Uterus (tissue), 4 donors: Measurements from ENCODE around the gene MYH14. TPM values are rescaled to one million over a fixed set of nuclear protein-coding genes. Genes with fewer than 3 reads are reported as not detected.
"Not testable (repeated sequence)": the region's sequence is repeated elsewhere in the genome, so short reads cannot be mapped to it uniquely, and the experiment has no call there.

Experiments used
- DNase-seq, 2 donors: peaks; one replicate each; pipeline ENCODE4 v3.0.0-alpha.2; 2019 to 2020
- H3K27ac ChIP-seq, 2 donors: fragments of 200-600 bp; sonication (generic); 1 replicate in 1 of 2; 2 replicates in 1 of 2; pipeline ENCODE4 v1.5.1; 2016 to 2018
- H3K27me3 ChIP-seq, 2 donors: fragments of 200-600 bp; sonication (generic); one replicate each; pipeline ENCODE4 v1.5.1; 2018 to 2019; ENCODE audit warnings: control low read depth in 1 of 2
- H3K36me3 ChIP-seq, 2 donors: fragments of 200-600 bp; sonication (generic); one replicate each; pipeline ENCODE4 v1.5.1; 2019; ENCODE audit warnings: control low read depth in 1 of 2
- H3K4me1 ChIP-seq, 2 donors: fragments of 200-600 bp; sonication (generic); one replicate each; pipeline ENCODE4 v1.5.1; 2018 to 2019; ENCODE audit warnings: control low read depth in 1 of 2
- H3K4me3 ChIP-seq, 2 donors: fragments of 200-600 bp; sonication (generic); 1 replicate in 1 of 2; 2 replicates in 1 of 2; pipeline ENCODE4 v1.5.1; 2018 to 2019; ENCODE audit warnings: mild to moderate bottlenecking in 1 of 2
- H3K9me3 ChIP-seq, 2 donors: fragments of 200-600 bp; sonication (generic); one replicate each; pipeline ENCODE4 v1.5.1; 2019; ENCODE audit warnings: control low read depth in 1 of 2
- POLR2A ChIP-seq, 2 donors: fragments of 450-650 bp; IDR thresholded peaks; one replicate each; pipeline ENCODE4 v1.6.1; 2016; ENCODE audit warnings: antibody characterized with exemption in 2 of 2, mild to moderate bottlenecking in 1 of 2, moderate library complexity in 1 of 2
- intact Hi-C: fragments of 100-400 bp; cut with DNase I; formaldehyde crosslinking; loops from one replicate; pipeline ENCODE4 v1.15.1; 2023; ENCODE audit warnings: low total_unique reads
- total RNA-seq, 4 donors: library from RNA; depleted of rRNA in 3 of 4; stranded (reverse); fragments of >200 nt in 3 of 4; gene quantifications; one replicate each; pipeline versions ENCODE4 v1.1.0 to v1.2.4, GENCODE V29; 2014 to 2023
- TF ChIP-seq, protein P1 (sequence below), 4 experiments: fragments of 200-600 bp in 2 of 4; fragments of 450-650 bp in 2 of 4; sonication (generic) in 2 of 4; IDR thresholded peaks; one replicate each; pipeline ENCODE4 v1.5.1; 2016 to 2019; ENCODE audit warnings: antibody characterized with exemption in 4 of 4, mild to moderate bottlenecking in 2 of 4, moderate library complexity in 1 of 4
- donor health status: DM: yes; HTN: yes; CAD: no.

MYH14 gene
- total RNA-seq, 4 donors from 2014 or later = 0.77 to 22.1 (median 1.4) TPM

GRCh38 chr19:50332244-50333038, 129.0 kb downstream of the MYH14 start:
- TF ChIP-seq, protein P1, sequence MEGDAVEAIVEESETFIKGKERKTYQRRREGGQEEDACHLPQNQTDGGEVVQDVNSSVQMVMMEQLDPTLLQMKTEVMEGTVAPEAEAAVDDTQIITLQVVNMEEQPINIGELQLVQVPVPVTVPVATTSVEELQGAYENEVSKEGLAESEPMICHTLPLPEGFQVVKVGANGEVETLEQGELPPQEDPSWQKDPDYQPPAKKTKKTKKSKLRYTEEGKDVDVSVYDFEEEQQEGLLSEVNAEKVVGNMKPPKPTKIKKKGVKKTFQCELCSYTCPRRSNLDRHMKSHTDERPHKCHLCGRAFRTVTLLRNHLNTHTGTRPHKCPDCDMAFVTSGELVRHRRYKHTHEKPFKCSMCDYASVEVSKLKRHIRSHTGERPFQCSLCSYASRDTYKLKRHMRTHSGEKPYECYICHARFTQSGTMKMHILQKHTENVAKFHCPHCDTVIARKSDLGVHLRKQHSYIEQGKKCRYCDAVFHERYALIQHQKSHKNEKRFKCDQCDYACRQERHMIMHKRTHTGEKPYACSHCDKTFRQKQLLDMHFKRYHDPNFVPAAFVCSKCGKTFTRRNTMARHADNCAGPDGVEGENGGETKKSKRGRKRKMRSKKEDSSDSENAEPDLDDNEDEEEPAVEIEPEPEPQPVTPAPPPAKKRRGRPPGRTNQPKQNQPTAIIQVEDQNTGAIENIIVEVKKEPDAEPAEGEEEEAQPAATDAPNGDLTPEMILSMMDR (IDR thresholded peaks at IDR 0.05) = no peak
- no peaks in the 10 kb centered on the region for H3K9me3 ChIP-seq
- no peak for DNase-seq
- no peaks in the 10 kb centered on the region for H3K36me3 ChIP-seq
- no peak overlapping the region for H3K27ac ChIP-seq
- intact Hi-C loops = no loop called here
- peaks cover 0 to 3% of the 10 kb centered on the region in 2 donors for H3K4me1 ChIP-seq
- H3K4me3 ChIP-seq = no peak overlapping the region
- peaks cover 34 to 40% of the 10 kb centered on the region in 2 donors for H3K27me3 ChIP-seq

DNA sequence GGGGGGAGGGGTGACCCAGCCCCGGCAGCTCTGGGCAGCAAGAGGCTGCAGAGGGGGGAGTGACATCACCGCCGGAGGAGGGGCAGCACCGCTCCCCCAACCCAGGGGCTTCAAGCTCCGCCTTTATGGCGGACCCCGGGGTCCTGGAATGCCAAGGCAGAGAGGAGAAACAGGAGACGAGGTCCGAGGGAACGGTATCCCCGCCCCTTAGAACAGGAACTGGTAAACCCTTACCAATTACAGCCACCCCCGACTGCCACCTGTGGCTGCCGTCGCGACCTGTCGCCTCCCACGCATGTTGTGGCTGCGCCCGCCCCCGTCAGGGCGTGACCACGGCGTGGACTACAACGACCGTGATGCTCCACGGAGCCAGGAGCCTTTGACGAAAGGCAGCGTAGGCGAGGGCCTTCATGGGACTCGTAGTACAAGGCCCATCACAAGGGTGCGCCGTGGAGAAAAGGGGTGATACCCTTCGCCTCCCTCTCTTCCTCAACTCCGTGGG, 129.9 kb downstream of the MYH14 start:
- Histone ChIP-seq H3K27ac (no peak overlapping the region), H3K9me3 (no peaks in the 10 kb centered on the region), H3K36me3 (no peaks in the 10 kb centered on the region), H3K4me3 (peak overlapping the region; percentile 17 to 32), H3K27me3 (peaks cover 34% of the 10 kb centered on the region in 2 donors), H3K4me1 (peaks cover 0 to 3% of the 10 kb centered on the region in 2 donors)
- DNase-seq = peak; percentile 36 to 55
- TF ChIP-seq POLR2A (IDR thresholded peaks at IDR 0.05) = no peak
- TF ChIP-seq, protein P1 (IDR thresholded peaks at IDR 0.05) = no peak
- intact Hi-C loops = no loop called here

DNA sequence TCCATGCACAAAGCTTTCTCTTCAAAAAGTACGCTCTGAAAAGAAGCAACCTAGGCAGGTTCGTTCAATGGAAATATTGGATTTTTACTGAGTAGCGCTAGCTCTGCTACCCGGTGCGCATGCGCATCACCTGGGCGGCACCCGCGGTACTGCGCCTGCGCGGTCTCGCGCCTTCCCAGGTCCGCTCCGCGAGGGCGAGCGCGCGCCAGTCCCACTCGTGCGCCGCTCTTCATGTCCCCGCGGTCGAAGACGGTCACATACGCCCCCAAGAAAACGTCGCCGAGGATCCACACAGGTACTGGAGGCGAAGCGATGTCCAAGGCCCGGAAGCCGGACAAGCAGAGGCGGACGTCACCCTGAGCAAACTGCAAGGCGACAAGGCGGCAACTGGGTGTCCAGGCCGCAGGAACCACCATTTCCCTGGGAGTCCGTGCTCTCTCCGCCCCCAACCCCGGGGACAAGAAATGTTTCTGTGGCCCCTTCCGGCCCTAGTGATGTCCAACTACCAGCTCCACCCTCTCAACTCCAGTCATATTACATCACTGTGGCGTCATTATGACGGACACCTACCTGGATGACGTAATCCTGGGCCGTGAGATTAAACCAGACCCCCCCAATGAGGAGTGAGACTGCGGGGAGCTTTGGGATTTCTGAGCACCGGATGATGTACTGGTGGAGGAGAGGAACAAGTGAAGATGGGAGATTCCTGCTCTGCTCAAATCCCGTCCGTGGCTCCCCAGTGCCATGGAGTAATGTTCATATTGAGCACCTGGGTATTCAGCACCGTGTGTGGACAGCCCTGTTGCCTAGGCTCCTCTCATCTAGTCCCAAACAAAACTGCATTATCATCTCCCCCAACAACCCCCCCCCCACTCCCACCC, 130.6 kb downstream of the MYH14 start:
- Histone ChIP-seq H3K27me3 (peaks cover 33 to 34% of the 10 kb centered on the region in 2 donors), H3K4me3 (peak overlapping the region; percentile 17 to 32), H3K36me3 (no peaks in the 10 kb centered on the region), H3K4me1 (no peaks in the 10 kb centered on the region), H3K9me3 (no peaks in the 10 kb centered on the region), H3K27ac (no peak overlapping the region)
- intact Hi-C loops = no loop called here
- peak in 1 of 2 donors; percentile 48 for TF ChIP-seq POLR2A (IDR thresholded peaks at IDR 0.05)
- TF ChIP-seq, protein P1 (IDR thresholded peaks at IDR 0.05) = no peak
- DNase-seq = peak; percentile 27 to 43

GRCh38 chr19:50334741-50335421, 131.5 kb downstream of the MYH14 start:
- Histone ChIP-seq H3K27ac (no peak overlapping the region), H3K4me3 (no peak overlapping the region), H3K4me1 (no peaks in the 10 kb centered on the region), H3K9me3 (no peaks in the 10 kb centered on the region), H3K27me3 (peaks cover 24 to 30% of the 10 kb centered on the region in 2 donors), H3K36me3 (no peaks in the 10 kb centered on the region)
- no peak for DNase-seq
- intact Hi-C loops = no loop called here
- TF ChIP-seq, protein P1 (IDR thresholded peaks at IDR 0.05) = no peak
- no peak for TF ChIP-seq POLR2A (IDR thresholded peaks at IDR 0.05)

DNA sequence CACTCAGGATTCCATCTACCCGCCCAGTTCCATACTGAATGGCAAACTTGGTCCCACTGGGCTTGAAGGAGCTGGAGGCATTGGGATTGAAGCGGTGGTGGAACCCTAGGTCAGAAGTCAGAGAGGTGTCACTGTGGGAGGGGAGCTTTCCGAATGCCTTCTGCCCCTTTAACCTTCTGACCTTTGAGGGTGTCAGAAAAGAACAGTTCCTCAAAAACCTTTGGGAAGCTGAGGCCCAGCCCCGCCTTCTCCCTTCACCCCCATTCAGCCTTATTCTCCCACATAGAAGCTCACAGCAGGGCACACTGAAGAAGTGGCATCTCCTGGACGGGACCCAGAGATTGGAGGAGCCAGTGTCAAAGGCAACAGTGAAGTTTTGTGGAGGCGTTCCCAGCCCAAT, 133.6 kb downstream of the MYH14 start:
- intact Hi-C loops, H3K4me1 ChIP-seq, H3K4me3 ChIP-seq, H3K9me3 ChIP-seq, H3K36me3 ChIP-seq, H3K27ac ChIP-seq, DNase-seq: not testable (repeated sequence)
- peaks cover 14% of the 10 kb centered on the region in 2 donors for H3K27me3 ChIP-seq
